Endothelial cell of umbilical vein (primary cell): ENCODE measurements around the gene MACF1. TPM values are rescaled to one million over a fixed set of nuclear protein-coding genes. Genes with fewer than 3 reads are reported as not detected.

ENCODE experiments used
- BruUV-seq: library from RNA; stranded (reverse); fragments of 400-500 nt; replicated peaks from 2 replicates; lab custom pipeline; 2021; lab: Mats Ljungman, UMichigan
- CTCF ChIA-PET: fragments of 300-600, 350-600 bp; sonication (Branson Sonifier 250); formaldehyde crosslinking; loops from one replicate; lab custom pipeline; 2021; ENCODE audit warnings: antibody characterized with exemption, inconsistent platforms; lab: Charles Lee
- POLR2A ChIA-PET: fragments of 300-600, 350-600 bp; sonication (Branson Sonifier 250); formaldehyde crosslinking; loops from one replicate; lab custom pipeline; 2021; ENCODE audit warnings: antibody characterized with exemption, inconsistent platforms; lab: Charles Lee
- DNase-seq: peaks from one replicate; pipeline ENCODE4 v3.0.0-alpha.2; 2011; ENCODE audit warnings: low read depth, low spot score
- FAIRE-seq: peaks from 2 replicates; lab custom pipeline; 2011; peaks lifted over from hg19 to GRCh38; lab: Jason Lieb, UNC
- H2AFZ ChIP-seq: 2 replicates; pipeline ENCODE4 v1.6.0; 2012; ENCODE audit warnings: low read depth, low read length, control low read depth, inconsistent platforms
- H3K27ac ChIP-seq: 2 replicates; pipeline ENCODE4 v1.5.1; 2011; ENCODE audit warnings: low read depth, mild to moderate bottlenecking, control low read depth, low read length, moderate library complexity; ENCODE audit not compliant: insufficient read depth
- H3K27me3 ChIP-seq, 2 experiments: 2 replicates each; pipeline versions ENCODE4 v1.6.0 to v1.6.1; 2011; ENCODE audit warnings: low read length in 2 of 2, mixed read lengths in 1 of 2; ENCODE audit not compliant: control insufficient read depth in 2 of 2, insufficient read depth in 2 of 2
- H3K36me3 ChIP-seq, 2 experiments: 2 replicates in 1 of 2; 3 replicates in 1 of 2; pipeline ENCODE4 v1.5.1; 2011; ENCODE audit warnings: low read length in 2 of 2, mild to moderate bottlenecking in 1 of 2, moderate library complexity in 1 of 2; ENCODE audit not compliant: control insufficient read depth in 2 of 2, insufficient read depth in 2 of 2; ENCODE audit errors: extremely low read depth in 1 of 2
- H3K4me1 ChIP-seq: 3 replicates; pipeline ENCODE4 v1.5.1; 2011; ENCODE audit warnings: mild to moderate bottlenecking, low read length; ENCODE audit not compliant: control insufficient read depth, insufficient read depth; ENCODE audit errors: extremely low read depth
- H3K4me2 ChIP-seq: 2 replicates; pipeline ENCODE4 v1.6.1; 2011; ENCODE audit warnings: low read length, control low read depth, mixed read lengths; ENCODE audit not compliant: insufficient read depth
- H3K4me3 ChIP-seq, 3 experiments: fragments of 200-600 bp in 1 of 3; sonication (generic), shearing (Covaris generic) in 1 of 3; replicated peaks in 1 of 3; 2 replicates each; pipeline ENCODE4 v1.5.1; 2011 to 2016; ENCODE audit warnings: control low read depth in 3 of 3, low read length in 3 of 3, mild to moderate bottlenecking in 2 of 3, inconsistent platforms in 1 of 3, low read depth in 1 of 3, moderate library complexity in 1 of 3; ENCODE audit not compliant: insufficient read depth in 1 of 3
- H3K79me2 ChIP-seq: 2 replicates; pipeline ENCODE4 v1.6.0; 2012; ENCODE audit warnings: low read length, inconsistent platforms; ENCODE audit not compliant: control insufficient read depth, insufficient read depth
- H3K9ac ChIP-seq: replicated peaks from 2 replicates; pipeline ENCODE3; 2011; ENCODE audit warnings: low read length, control low read depth; ENCODE audit not compliant: insufficient read depth; ENCODE audit errors: extremely low read depth
- H3K9me1 ChIP-seq: replicated peaks from 3 replicates; pipeline ENCODE4 v1.6.0; 2011; ENCODE audit warnings: mild to moderate bottlenecking, low read length; ENCODE audit not compliant: control insufficient read depth, insufficient read depth; ENCODE audit errors: extremely low read depth
- H3K9me3 ChIP-seq: replicated peaks from 2 replicates; pipeline ENCODE4 v1.5.1; 2012; ENCODE audit warnings: low read length, inconsistent platforms; ENCODE audit not compliant: control insufficient read depth, insufficient read depth
- H4K20me1 ChIP-seq: replicated peaks from 2 replicates; pipeline ENCODE3; 2011; ENCODE audit warnings: mild to moderate bottlenecking, low read length; ENCODE audit not compliant: control insufficient read depth, insufficient read depth; ENCODE audit errors: extremely low read depth
- CTCF ChIP-seq, 2 donors: IDR thresholded peaks; 1 replicate in 1 of 2; 2 replicates in 1 of 2; pipeline ENCODE4 v1.5.1; 2011; ENCODE audit warnings: low read length in 2 of 2, mild to moderate bottlenecking in 2 of 2, moderate library complexity in 2 of 2, control low read depth in 1 of 2, inconsistent platforms in 1 of 2, low read depth in 1 of 2; ENCODE audit not compliant: insufficient read depth in 1 of 2; ENCODE audit errors: extremely low read depth in 1 of 2
- EZH2 ChIP-seq: IDR thresholded peaks from 2 replicates; pipeline ENCODE4 v1.6.1; 2012; ENCODE audit warnings: borderline replicate concordance, low read depth, mild to moderate bottlenecking, moderate library complexity, low read length, inconsistent platforms; ENCODE audit not compliant: severe bottlenecking
- FOS ChIP-seq: IDR thresholded peaks from 2 replicates; pipeline ENCODE4 v1.6.1; 2011; ENCODE audit warnings: mild to moderate bottlenecking, low read length, moderate library complexity, borderline replicate concordance; ENCODE audit not compliant: insufficient read depth
- GATA2 ChIP-seq: IDR thresholded peaks from 2 replicates; pipeline ENCODE4 v1.7.0; 2011; ENCODE audit warnings: low read depth, mild to moderate bottlenecking, moderate library complexity, mixed read lengths, low read length; ENCODE audit not compliant: insufficient read length, insufficient read depth
- JUN ChIP-seq: IDR thresholded peaks from 2 replicates; pipeline ENCODE4 v1.6.1; 2011; ENCODE audit warnings: borderline replicate concordance, low read depth; ENCODE audit not compliant: insufficient read length, insufficient read depth
- MAX ChIP-seq: IDR thresholded peaks from 2 replicates; pipeline ENCODE4 v1.6.1; 2011; ENCODE audit not compliant: insufficient read depth, insufficient read length
- MYC ChIP-seq: IDR thresholded peaks from one replicate; pipeline ENCODE4 v1.6.1; 2011; ENCODE audit warnings: mild to moderate bottlenecking, low read depth, low read length
- POLR2A ChIP-seq: IDR thresholded peaks from 2 replicates; pipeline ENCODE4 v1.6.1; 2012; ENCODE audit warnings: low read depth, mild to moderate bottlenecking, control low read depth, low read length
- POLR2AphosphoS5 ChIP-seq: IDR thresholded peaks from 2 replicates; pipeline ENCODE4 v1.6.1; 2012; ENCODE audit warnings: low read depth, mild to moderate bottlenecking, control low read depth, low read length, moderate library complexity; ENCODE audit not compliant: insufficient read depth
- dilution Hi-C: fragments of 300-500 bp; cut with MboI; formaldehyde crosslinking; loops from one replicate; pipeline ENCODE4 v1.15.0; 2019; ENCODE audit warnings: low sequenced_read_pairs; ENCODE audit not compliant: extremely low pct_ligation_motif_present
- intact Hi-C: fragments of 100-400 bp; cut with micrococcal nuclease; formaldehyde crosslinking; loops from one replicate; pipeline ENCODE4 v1.10.0; 2022
- polyA plus RNA-seq, 4 experiments: library from polyadenylated mRNA; depleted of rRNA in 3 of 4; stranded (reverse) in 3 of 4; unstranded in 1 of 4; fragments of >200 nt; gene quantifications; 2 replicates each; pipeline versions ENCODE4 v1.2.1 to v1.2.3, GENCODE V29; 2011 to 2012; ENCODE audit warnings: missing spikeins in 1 of 4
- total RNA-seq: library from RNA; stranded (reverse); gene quantifications from 2 replicates; pipeline ENCODE4 v1.2.3, GENCODE V29; 2021

MACF1 gene
- total and polyA plus RNA-seq, 2 donors (not counting 3 experiments of a cell fraction or from before 2014, with no cell fraction given) = 122 to 587 TPM

DNA sequence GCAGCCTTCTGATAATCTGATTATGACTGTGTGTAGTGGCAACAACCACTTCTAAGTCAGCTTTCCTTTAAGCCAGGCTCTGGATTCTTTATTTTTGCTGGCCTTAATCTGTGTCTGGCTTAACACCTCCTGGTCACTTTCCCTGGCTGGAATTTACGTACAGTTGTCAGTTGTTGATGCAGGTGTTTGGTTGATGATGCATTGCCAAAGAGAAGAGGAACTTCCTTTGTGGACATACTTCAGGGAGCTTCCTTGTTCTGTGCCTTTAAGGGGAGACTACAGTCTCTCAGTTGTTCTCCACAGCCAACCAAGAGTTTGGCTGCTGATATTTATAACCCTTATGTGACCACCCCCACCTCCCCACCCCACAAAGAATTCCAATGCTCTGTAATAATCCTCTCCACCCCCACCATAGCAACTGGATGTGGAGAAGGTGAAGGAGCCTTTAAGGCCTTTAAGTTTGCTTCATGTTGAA is 190.9 kb downstream of the MACF1 start:
- peak overlapping the region; percentile 54 for H3K27ac ChIP-seq
- CTCF ChIA-PET = interaction anchor here (0.7 to 2.6 kb wide), 8 partner anchors 9 to 342 kb away, joined by 3 to 25 read pairs (median 3); no protein-coding TSS in a partner anchor
- FAIRE-seq (peak; percentile 40), DNase-seq (peak; percentile 92)
- POLR2A ChIA-PET = interaction anchor here (0.6 to 1.2 kb wide), 2 partner anchors 15 to 19 kb away, joined by 3 to 9 read pairs; no protein-coding TSS in a partner anchor
- no peaks in the 10 kb centered on the region for H3K9me3 ChIP-seq
- peaks cover 58% of the 10 kb centered on the region for H3K79me2 ChIP-seq
- peak overlapping the region; percentile 68 for H3K4me2 ChIP-seq
- BruUV-seq = no TSS peak
- intact Hi-C loops (loop anchor here (5.0 kb wide), 1 partner anchor 288 kb away; no protein-coding TSS in a partner anchor), dilution Hi-C loops (no loop called here)
- H3K36me3 ChIP-seq = peaks cover 0 to under 1% of the 10 kb centered on the region in 2 experiments
- TF ChIP-seq EZH2 (no peak), POLR2A (peak; percentile 7), GATA2 (peak; percentile 39), CTCF (IDR thresholded peaks at IDR 0.05; ENCODE audit: extremely low read depth in 1 of 2, insufficient read depth in 1 of 2, low read depth in 1 of 2, low read length in 2 of 2) (no peak)
- no peaks in the 10 kb centered on the region for H3K27me3 ChIP-seq
- H3K4me3 ChIP-seq = no peak overlapping the region
- H2AFZ ChIP-seq = no peak overlapping the region
- H4K20me1 ChIP-seq = no peaks in the 10 kb centered on the region
- H3K4me1 ChIP-seq = peaks cover 88% of the 10 kb centered on the region
- no peaks in the 10 kb centered on the region for H3K9me1 ChIP-seq
- H3K9ac ChIP-seq = peak overlapping the region; percentile 44

DNA sequence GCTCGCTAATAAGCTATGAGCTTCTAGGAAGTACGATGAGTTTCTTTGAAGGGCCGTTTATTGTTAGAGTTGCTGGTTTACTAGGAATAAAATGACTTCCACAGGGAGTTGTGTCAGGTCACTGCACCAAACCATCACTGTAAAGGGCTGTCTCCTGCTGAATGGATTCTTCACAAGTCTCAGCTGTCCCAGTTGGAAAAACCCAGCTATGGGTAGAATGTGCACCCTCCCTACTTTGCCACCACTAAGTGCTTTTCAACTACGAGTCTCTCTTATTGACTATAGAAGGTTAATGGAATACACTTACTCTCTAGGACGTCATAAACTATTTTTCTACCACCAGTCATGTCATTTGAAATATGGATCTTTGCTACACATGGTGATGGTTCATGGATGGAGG is 192.2 kb downstream of the MACF1 start:
- H3K27me3 ChIP-seq = no peaks in the 10 kb centered on the region
- CTCF ChIA-PET = interaction anchor here (0.8 to 1.2 kb wide), 2 partner anchors 9 to 15 kb away, joined by 4 read pairs; no protein-coding TSS in a partner anchor
- POLR2A ChIA-PET = no interaction called here
- intact Hi-C loops (loop anchor here (5.0 kb wide), 1 partner anchor 289 kb away; no protein-coding TSS in a partner anchor), dilution Hi-C loops (no loop called here)
- H3K9me3 ChIP-seq = no peaks in the 10 kb centered on the region
- no peak for FAIRE-seq
- DNase-seq = no peak
- H3K4me1 ChIP-seq = peaks cover 77% of the 10 kb centered on the region
- H3K4me3 ChIP-seq = no peak overlapping the region
- H3K9me1 ChIP-seq = no peaks in the 10 kb centered on the region
- no TSS peak for BruUV-seq
- no peaks in the 10 kb centered on the region for H4K20me1 ChIP-seq
- H3K9ac ChIP-seq = no peak overlapping the region
- H3K36me3 ChIP-seq = no peaks in the 10 kb centered on the region
- H3K4me2 ChIP-seq = no peak overlapping the region
- TF ChIP-seq CTCF (IDR thresholded peaks at IDR 0.05; ENCODE audit: extremely low read depth in 1 of 2, insufficient read depth in 1 of 2, low read depth in 1 of 2, low read length in 2 of 2) (no peak), MYC (no peak), GATA2 (no peak), MAX (no peak), JUN (no peak), FOS (no peak), EZH2 (no peak), POLR2AphosphoS5 (no peak), POLR2A (no peak)
- peaks cover 64% of the 10 kb centered on the region for H3K79me2 ChIP-seq
- H3K27ac ChIP-seq = peak overlapping the region; percentile 29
- H2AFZ ChIP-seq = no peak overlapping the region
